Measurements from ENCODE around the gene ZNF302.

- no peak for TF ChIP-seq CTCF (IDR thresholded peaks at IDR 0.05)
- TF ChIP-seq EZH2 (IDR thresholded peaks at IDR 0.05), result no peak
- no peak for TF ChIP-seq EZH2phosphoT487 (IDR thresholded peaks at IDR 0.05)
Observed at GRCh38 chr19:34645551-34645950, 31.9 kb upstream of the ZNF302 start.
